NCI-H2107 treated with DMSO at 0.1 percent for 48 hours (cell line): Measurements from ENCODE around the gene ENOX1.
A peak's percentile ranks its signal among the peaks of the same experiment; 100 is the strongest.
"Not testable (repeated sequence)": the region's sequence is repeated elsewhere in the genome, so short reads cannot be mapped to it uniquely, and the experiment has no call there.

ENCODE experiments used
- DNase-seq: peaks from one replicate; lab custom pipeline; 2025; ENCODE audit not compliant: unreplicated experiment; lab: John Stamatoyannopoulos, UW

ENOX1 gene

DNA sequence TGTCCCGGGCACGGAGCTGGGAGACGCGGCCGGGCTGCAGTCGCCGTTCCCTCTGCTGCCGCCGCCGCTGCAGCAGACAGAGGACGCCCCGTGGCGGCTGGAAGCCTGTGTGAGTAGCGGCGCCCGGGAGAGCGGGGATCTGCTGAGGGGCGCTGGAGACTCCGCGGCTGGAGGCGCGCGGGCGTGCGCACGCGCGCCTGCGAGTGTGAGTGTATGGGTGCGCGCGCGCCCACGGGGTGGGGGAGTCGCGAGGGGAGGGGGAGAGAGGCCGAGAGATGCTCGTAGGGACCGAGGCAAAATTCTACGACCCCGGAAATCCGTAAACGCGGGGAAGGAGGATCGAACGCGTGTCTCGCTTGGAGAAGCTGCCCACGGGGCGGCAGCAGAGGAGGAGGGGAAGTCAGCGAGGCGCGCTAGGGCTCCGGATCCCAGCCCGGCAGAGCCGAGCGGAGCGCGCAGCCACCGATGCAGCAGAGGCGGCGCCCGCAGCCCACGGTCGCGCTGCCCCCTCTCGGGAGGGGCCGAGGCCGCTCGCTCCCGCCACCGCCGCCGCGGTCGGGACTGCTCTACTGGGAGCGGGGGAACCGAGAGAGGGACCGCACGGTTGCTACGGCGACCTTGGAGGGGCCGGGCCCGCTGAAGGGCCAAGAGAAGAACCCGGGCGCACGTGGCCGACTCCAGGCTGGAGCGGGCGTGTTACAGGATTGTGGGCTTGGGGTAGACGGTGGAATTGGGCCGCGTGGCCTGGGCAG, at the start of gene ENOX1:
Gene ENOX1 (minus strand): TSS at position 207 of the 752 bp plus-strand sequence.
- no peak for DNase-seq

DNA sequence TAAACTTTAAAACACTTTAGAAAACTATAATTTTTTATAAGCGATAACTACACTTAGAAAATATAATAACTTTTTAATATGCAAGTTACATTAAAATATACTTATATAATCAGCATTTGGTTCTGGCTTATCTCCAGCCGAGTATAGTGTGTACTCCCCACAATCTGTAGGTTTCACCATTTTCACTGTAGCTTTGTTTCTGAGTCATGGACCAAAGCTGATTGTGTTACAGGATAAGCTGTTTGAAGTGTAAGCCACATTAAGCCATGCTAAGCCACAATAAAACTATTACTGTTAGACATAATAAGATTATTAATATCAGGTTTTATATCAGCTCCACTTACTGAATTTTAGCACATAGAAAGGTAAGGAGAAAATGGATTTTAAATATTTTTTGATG, 48.9 kb upstream of the ENOX1 start:
- DNase-seq: no peak

DNA sequence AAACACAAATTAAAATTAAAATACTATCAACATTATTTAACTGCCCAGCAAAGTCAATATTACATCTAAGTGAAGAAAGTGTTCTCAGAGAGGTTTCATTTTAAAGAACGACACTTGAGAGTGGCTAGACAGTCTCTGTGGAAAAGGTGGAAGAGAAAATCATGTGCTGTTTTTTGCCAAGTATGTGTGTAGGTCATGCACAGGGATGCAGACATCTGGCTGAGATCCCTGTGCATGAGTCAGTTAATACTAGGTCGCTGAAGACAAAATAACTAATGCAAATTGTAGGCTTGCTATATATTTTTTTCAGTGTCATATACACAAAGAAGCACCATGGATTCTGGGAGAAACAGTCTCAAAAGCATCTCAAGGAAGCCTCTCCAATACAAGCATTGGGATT, 44.3 kb upstream of the ENOX1 start:
- no peak for DNase-seq

DNA sequence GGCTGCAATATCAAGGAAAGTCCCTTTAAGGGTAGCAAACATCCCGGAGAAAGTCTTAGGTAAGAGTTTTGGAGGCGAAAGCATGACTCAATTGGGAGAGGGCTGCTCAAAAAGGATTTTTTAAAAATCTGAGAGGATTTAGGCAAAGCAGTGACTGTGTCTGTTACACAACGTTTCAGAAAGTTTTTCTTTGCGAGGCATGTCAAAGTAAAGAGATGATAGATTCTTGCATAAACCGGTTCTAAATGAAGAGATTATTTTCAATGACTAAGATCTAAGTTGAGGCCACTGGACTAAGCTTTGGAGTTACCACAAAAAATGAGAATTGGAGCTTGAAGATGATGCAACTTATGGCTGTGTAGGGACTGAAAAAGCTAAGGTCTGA, 43.7 kb upstream of the ENOX1 start:
- DNase-seq: no peak

DNA sequence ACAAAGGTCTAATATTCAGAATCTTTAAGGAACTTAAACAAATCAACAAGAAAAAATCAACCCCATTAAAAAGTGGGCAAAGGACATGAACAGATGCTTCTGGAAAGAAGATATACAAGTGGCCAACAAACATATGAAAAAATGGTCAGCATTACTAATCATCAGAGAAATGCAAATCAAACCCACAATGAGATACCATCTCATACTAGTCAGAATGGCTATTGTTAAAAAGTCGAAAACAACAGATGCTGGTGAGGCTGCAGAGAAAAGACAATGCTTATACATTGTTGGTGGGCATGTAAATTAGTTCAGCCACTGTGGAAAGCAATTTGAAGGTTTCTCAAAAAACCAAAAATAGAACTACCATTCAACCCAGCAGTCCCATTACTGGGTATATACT, 37.9 kb upstream of the ENOX1 start:
- not testable (repeated sequence) for DNase-seq

DNA sequence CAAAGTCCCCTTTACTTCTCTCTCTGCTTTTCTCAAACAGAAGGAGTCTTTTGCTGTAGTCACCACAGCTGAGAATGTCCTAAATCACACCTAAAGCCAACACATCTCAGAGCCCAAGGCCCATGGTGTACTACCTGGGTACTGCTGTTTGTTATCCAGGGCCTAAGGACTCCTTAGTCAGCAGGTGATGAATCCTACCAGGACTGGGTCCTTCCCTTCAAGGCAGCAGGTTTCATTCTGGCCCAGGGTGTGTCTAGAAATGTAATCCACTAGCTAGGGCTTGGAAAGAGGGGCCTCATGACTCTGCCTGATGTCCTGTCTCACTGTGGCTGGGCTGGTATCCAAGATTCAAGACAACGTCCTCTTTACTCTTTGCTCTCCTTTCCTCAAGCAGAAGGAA, 36.2 kb upstream of the ENOX1 start:
- DNase-seq: no peak

DNA sequence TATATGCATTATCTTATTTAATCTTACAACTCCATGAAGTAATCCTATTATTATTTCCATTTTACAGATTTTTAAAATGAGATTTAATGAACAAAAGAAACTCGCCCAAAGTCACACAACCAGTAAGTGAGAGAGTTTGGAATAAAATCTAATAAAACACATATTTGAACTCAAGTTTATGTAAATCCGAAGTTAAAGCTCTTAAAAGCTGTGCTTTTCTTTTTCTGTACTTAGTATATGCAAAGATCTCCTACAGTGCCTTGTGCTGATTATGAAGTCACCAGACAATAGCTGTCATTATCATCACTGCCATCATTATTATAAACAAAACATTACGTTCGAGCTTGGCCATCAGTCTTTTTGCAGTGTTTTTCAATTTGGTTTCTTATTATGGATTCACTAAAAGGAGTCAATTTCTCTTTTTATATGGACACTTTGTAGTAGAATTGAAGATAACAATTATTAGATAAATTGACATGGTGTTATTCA, 29.7 kb upstream of the ENOX1 start:
- DNase-seq: no peak

DNA sequence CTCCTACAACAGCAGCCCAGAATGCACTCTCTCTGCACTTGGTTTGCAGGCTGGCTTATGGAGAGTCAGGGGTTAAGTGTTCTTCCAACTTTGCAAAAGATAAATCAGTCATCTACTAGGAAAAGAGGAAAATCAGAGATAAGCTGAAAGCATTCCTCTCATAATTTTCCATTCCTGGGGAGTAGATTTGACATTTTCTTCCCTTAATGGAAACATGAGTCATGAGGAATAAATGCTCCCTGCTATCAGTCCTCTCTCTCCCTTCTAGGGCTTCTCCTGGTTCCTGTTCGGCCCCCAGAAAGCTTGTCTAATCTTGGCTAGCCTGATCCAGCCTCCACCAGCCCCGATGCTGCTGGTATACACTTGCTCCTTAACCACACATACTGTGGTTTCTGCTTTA, 28.4 kb upstream of the ENOX1 start:
- no peak for DNase-seq

DNA sequence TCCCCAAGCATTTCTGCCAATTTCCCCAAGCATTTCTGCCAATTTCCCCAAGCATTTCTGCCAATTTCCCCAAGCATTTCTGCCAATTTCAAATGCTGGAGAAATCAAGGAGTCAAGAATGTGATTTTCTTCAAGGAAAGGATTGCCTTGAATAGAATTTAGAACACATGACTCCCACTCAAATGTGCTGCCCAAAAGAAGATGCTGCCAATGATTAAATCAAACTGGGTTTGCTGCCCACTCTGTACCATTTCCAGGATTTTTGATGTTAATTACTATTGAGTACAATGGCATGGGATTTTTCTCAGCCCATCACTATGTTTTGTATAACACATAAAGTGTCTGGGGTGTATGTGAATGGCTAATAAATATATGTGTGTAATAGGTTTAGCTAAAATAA, 21.9 kb upstream of the ENOX1 start:
- no peak for DNase-seq

DNA sequence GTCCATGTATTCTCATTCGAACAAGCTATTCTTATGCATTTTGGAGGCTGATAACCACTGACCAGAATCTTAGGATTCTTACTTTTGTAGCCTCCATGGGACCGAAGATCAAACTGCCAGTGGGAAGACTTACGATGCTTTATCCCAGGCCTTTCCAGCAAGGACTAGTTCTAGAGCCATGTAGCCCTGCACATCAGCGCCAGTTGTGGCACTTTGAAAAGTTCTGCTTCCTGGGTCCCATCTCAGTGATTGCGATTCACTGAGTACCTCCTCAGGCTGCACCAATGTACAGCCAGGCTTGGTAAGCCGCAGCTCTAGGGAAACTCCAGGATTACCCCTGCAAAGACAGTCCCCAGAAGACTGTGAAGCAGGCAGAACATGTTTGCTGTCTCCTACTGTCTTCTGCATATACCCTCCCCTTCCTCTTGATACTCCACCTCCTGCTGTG, 18.9 kb upstream of the ENOX1 start:
- DNase-seq: no peak

DNA sequence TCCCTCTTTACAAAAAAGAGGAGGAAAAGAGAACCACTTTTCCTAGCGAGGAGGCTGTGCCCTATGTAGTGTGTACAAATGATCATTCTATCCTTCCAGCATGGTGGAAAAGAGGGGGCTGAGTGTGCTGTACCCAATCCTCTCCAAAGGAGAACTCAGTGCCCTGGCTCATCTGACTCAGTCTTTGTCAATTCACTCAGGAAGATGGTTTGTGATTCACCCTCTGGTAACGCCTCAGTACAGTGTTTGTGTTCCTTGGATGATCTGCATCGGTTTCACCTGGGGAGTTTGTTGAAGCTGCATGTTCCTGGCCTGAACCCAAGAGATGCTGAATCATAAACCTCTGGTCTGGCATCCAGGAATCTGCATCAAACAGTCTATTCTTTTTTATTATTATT, 18.3 kb upstream of the ENOX1 start:
- DNase-seq: no peak

DNA sequence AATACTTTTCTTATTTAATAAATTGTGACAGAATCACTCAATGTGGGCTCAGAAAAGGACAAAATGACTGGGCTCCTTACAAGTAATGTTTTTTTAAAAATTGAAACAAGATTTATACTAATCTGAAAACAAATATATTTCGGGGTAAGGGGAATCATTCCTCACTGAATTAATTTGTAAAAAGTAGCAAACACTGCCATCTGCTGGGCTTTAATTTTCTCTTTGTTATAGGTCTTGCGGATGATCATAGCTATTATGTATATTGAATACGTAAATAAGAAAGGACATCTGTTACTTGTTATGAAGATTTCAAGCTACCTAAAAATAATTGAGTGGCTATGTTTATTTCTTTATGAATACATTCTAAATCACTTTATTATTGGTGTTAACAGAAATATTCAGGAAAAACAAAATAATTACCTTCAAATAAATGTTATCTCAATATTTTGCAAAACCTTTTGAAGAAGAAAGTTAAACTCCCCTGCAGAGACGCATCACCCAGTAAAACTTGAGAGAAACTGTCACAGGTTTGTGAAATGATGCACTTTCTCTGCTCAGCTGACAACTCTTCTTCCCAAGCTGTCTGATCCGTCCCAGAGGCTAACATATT, 17.8 kb upstream of the ENOX1 start:
- peak; percentile 58 for DNase-seq

DNA sequence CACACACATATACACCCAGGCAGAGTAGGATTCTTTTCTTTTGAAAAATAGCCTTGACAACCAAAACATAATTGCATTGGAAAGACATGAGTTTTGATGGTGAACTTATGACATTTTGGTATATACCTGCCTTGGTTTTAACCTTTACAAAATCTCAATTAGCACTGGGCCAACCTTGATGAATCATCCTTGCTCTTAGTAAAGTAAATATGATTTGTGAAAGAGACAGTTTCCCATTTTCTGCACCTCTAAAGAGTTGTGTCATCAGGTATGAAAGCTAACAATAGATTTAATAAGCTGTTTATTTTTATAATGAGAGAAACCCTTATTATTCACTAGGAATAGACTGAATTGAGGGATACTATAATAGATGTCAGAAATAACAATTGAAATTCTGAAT, 15.7 kb upstream of the ENOX1 start:
- no peak for DNase-seq

DNA sequence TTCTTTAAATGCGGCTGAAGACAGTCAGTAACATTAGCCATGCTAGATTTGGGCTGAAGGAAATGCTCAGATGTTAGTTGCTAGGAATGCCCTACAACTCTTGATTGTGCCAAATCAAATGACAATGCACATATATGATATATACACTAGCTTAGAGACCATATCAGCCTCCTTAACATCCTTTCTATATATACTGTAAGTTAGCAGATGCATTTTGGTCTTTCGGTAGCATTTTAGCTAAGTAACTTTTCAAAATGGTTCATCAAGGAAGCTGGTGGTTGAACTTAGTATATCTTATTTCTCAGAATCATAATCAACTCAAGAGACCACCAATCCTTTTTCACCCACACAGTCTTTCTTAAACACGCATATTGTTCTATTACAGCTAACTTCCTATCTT, 14.1 kb upstream of the ENOX1 start:
- DNase-seq: no peak

DNA sequence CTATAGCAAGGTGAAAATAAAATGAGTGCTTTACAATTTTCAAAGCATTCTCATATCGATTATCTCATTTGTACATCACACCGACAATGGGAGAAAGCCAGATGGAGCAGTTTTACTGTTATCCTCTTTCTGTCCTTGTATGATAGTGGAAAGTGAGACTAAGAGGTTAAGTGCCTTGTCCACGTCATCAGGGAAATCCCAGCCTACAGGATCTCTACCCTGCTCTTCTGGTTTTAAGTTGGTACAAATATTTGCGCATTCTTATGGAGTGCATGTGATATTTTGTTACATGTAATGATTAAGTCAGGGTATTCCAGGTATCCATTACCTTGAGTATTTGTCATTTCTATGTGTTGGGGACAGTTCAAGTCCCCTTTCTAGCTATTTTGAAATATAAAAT, 12.4 kb upstream of the ENOX1 start:
- DNase-seq: no peak

DNA sequence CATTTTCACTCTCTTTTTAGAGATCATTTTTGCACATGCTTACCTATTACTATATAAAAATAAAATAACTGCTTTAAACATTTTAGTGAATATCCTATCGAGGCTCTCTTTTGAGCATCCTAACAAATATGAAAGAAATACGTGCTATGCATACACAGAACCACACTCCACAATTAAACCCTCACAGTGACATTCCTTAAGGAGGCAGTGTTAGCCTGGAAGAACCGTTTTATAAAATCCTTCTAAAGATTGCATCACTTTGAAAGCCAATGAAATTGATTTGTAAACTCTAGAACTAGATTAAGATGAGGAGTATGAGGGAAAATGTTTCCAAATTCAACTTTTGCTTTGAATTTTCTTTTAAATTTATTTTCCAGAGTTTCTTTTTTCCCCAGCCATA, 11.1 kb upstream of the ENOX1 start:
- no peak for DNase-seq

DNA sequence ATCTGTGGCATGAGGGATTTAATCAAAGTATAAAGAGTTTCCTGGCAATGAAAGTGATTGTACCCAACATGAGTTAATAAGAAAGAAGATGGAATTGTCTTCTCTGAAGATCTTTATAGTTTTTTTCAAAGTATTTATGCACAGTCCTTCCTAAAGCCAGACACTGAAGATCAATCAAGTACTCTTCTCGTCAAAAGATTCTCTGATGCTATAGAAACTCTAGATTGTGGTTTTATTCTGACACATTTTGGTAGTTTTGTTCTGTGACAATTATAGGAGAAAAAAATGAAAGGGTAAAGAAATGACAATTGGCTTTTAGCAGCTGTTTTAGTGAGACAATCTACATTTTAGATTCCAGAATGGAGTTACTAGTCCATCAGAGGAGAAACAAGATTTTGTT, 10.4 kb upstream of the ENOX1 start:
- no peak for DNase-seq

DNA sequence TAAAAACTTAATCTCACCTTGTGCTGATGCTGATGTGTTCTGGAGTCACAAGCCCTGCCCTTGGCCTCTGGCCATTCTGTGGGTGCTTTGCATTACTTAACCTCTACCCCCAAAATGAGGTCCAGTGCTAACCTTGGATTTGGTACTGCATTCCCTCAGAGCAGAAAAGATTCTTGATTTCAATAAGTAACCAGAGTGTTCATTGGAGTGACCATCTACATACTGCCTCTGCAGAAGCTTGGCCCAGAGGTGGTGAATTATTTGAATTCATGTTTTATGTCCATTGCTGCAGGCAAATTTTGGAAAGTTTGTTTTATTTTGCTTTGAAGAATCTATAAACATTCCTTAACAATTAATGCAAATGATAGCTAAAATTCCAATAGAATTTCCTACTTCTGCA, 7.6 kb upstream of the ENOX1 start:
- DNase-seq: no peak

DNA sequence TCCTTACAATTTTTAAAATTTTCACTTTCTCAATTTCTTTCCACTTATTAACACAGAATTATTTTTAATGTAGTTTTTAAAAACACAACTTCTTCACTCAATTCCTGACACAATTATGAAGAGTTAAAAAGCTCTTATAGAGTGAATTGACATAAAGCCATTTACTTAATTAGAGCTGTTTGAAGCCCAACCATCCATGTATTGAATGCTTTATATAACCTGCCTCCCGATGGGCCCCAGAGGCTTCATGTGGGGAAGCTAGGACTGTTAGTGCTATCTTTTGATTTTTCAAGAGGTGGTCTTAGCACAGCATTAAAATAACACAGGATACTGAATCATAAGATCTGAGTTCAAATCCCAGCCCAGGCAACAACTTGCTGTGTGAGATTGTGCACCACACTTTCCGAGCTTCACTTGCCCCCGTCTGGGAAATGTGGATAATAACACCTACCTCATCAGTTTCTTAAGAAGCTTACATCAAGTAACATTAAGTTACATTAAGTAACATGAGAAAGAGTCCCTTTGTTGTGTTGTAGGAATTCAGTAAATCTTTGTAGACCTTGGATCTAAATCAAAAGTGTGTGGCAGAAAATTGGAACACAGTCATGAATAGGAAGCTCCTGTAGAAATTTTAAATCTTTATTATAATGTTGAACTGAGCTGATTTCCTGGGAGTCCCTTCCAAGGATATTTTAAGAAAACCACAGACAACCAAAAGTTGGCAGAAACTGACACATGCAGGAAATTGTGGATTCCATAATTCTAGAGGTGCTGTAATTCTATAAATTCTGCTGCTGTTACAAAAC, 5.5 kb upstream of the ENOX1 start:
- no peak for DNase-seq

DNA sequence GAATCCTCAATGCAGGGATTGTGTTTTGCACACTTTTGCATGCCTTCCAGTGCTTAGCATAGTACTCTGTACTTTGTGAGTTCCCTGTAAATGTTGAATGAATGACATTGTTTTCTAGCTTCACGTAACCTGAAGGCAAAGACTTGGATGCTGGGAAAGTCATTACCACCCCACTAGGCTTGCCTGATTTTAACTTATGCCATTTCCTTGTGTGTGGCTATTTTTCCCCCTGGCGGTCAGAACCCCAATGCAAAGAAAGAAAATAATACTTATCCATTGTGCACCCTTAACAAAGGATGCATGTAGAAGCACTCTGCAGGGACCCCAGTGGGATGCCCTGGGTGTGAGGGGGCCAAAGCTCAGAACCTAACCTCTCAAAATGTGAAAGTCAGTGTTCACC, 1.2 kb upstream of the ENOX1 start:
- no peak for DNase-seq

DNA sequence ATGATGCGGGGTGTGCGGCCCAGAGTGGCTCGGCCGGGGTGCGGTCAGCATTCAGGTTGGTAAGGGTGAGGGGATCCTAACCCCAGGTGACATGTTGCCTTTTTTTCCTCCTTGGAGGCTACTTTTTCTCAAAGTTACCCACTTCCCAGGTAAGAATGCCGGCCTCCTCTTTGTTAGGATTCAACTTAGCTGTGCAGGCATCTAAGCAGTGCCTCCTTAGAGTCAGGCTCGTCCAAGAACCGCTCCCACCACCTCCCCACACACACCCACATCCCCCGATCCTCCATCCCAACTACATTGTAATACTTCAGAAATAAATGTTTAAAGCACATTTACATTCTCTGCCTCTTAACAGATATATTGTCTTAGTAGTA, 733 bp upstream of the ENOX1 start:
- no peak for DNase-seq

DNA sequence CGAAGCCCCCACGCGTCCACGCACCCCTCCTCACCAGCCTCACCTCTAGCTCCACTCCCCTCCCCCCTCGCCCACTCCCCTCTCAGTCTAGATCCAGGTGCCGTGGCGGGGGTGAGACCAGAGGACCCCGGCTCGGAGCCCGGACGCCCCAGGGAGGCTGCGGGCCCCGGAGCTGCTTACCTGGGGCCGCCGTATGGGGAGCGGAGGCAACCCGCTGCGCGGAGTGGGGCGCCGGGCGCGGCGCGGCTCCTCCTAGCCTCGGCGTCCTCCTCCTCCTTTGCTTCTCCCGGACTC, 353 bp downstream of the ENOX1 start:
- no peak for DNase-seq
